Heart left ventricle (tissue), 16 donors: Measurements from ENCODE around the gene LCNL1. TPM values are rescaled to one million over a fixed set of nuclear protein-coding genes. Genes with fewer than 3 reads are reported as not detected.

Experiments
- ATAC-seq, 4 donors: fragments of 200-7000 bp; cut with Tn5 transposase; one replicate each; pipeline ENCODE4 v1.9.1; 2020 to 2022; ENCODE audit warnings: moderate library complexity in 4 of 4, mild to moderate bottlenecking in 3 of 4, moderate number of reproducible peaks in 1 of 4
- DNase-seq, 5 donors: peaks; one replicate each; pipeline ENCODE4 v3.0.0-alpha.2; 2020
- H3K27ac ChIP-seq, 12 donors: fragments of 200-600 bp; sonication (generic) in 4 of 12; one replicate each; pipeline versions ENCODE4 v1.5.0 to v1.8.0; 2016 to 2022; ENCODE audit warnings: mild to moderate bottlenecking in 2 of 12
- H3K27me3 ChIP-seq, 9 donors: fragments of 200-600 bp; sonication (generic) in 2 of 9; one replicate each; pipeline versions ENCODE4 v1.5.1 to v1.8.0; 2016 to 2022; ENCODE audit warnings: mild to moderate bottlenecking in 3 of 9
- H3K36me3 ChIP-seq, 9 donors: fragments of 200-600 bp; sonication (generic) in 2 of 9; one replicate each; pipeline versions ENCODE4 v1.5.0 to v1.8.0; 2018 to 2022; ENCODE audit warnings: mild to moderate bottlenecking in 2 of 9
- H3K4me1 ChIP-seq, 12 donors: fragments of 200-600 bp; sonication (generic) in 4 of 12; one replicate each; pipeline versions ENCODE4 v1.5.0 to v1.8.0; 2016 to 2022; ENCODE audit warnings: mild to moderate bottlenecking in 3 of 12
- H3K4me3 ChIP-seq, 12 donors: fragments of 200-600 bp; sonication (generic) in 4 of 12; one replicate each; pipeline versions ENCODE4 v1.5.0 to v1.8.0; 2017 to 2022; ENCODE audit warnings: mild to moderate bottlenecking in 9 of 12, moderate library complexity in 4 of 12
- H3K9me3 ChIP-seq, 12 donors: fragments of 200-600 bp; sonication (generic) in 4 of 12; one replicate each; pipeline versions ENCODE4 v1.5.0 to v1.8.0; 2016 to 2022; ENCODE audit warnings: mild to moderate bottlenecking in 1 of 12
- CTCF ChIP-seq, 12 donors: fragments of 200-600 bp; sonication (generic) in 4 of 12; IDR thresholded peaks; one replicate each; pipeline versions ENCODE4 v1.5.0 to v1.8.0; 2018 to 2022; ENCODE audit warnings: antibody characterized with exemption in 12 of 12, mild to moderate bottlenecking in 5 of 12
- POLR2A ChIP-seq, 2 donors: fragments of 450-650 bp; IDR thresholded peaks; one replicate each; pipeline ENCODE4 v1.6.1; 2017; ENCODE audit warnings: antibody characterized with exemption in 2 of 2, mild to moderate bottlenecking in 2 of 2, moderate library complexity in 2 of 2
- WGBS, 4 donors: extraction: QIAGEN DNeasy Blood & Tissue Kit in 2 of 4; methylation state at CpG; one replicate each; pipeline versions ENCODE4 v1.1.5 to v1.1.7; 2013 to 2018; 5-methylcytosine and 5-hydroxymethylcytosine counted together
- intact Hi-C, 10 donors: fragments of 100-400 bp; cut with DNase I; formaldehyde crosslinking; loops; one replicate each; pipeline versions ENCODE4 v1.11.1 to v1.14.2; 2022
- polyA plus RNA-seq, 2 donors: library from polyadenylated mRNA; stranded (reverse); fragments of 200-250 nt; gene quantifications; one replicate each; pipeline ENCODE4 v1.2.3, GENCODE V29; 2013
- total RNA-seq, 9 donors: library from RNA; depleted of rRNA in 2 of 9; stranded (reverse); fragments of >200 nt in 2 of 9; fragmentation: NEBNext Ultra II Directional in 3 of 9; extraction: Animal tissue kit (Norgen Biotek cat#: 25700) in 3 of 9; gene quantifications; one replicate each; pipeline versions ENCODE4 v1.1.0 to v1.2.4, GENCODE V29; 2016 to 2023
- donor health status: ischemic (EF 13 %, LVEDD 7.1; RV severe dilation, severe dysfunction).
- donor health status: healthy with polysubstance abuse.
- donor health status: DM: no; HTN: yes; CAD: no.
- donor health status: DM: no; HTN: no; CAD: no.
- donor health status: ischemic (EF 25% LVEDD 6.9; RV normal size, moderate dysfunction).
- donor health status: ischemic (EF 25% LVEDD 5.7; RV mildly dilated, moderate dysfunction).
- donor health status: healthy.
- donor health status: DM: yes; HTN: yes; CAD: no.
- donor health status: ischemic (EF 35%, LVEDD 5.7; RV mildly dilated, moderate dysfunction).
- donor health status: nonischemic (EF 11% LVEDD 7.7; RV severe dilation, severe dysfunction).
- donor health status: DM: yes; HTN: yes; CAD: no.
- donor health status: PGD.
- donor health status: ischemic (EF 29% LVEDD 5.4; RV normal size, mild dysfunction).
- donor health status: nonischemic (EF 23%, LVEDD 6.1; RV moderate dilation, normal function).

The LCNL1 gene
- total and polyA plus RNA-seq, 11 donors = 0.14 to 14.9 (median 2.7) TPM

GRCh38 chr9:136968333-136969127, 14.3 kb upstream of the LCNL1 start:
- H3K4me1 ChIP-seq = peaks cover 0 to 46% (median 16%) of the 10 kb centered on the region in 12 donors
- no peak for DNase-seq
- no peaks in the 10 kb centered on the region for H3K9me3 ChIP-seq
- H3K4me3 ChIP-seq = no peak overlapping the region
- ATAC-seq = no peak
- no peaks in the 10 kb centered on the region for H3K27me3 ChIP-seq
- intact Hi-C loops = no loop called here
- no peak for TF ChIP-seq POLR2A (IDR thresholded peaks at IDR 0.05)
- no peak for TF ChIP-seq CTCF (IDR thresholded peaks at IDR 0.05)
- no peaks in the 10 kb centered on the region for H3K36me3 ChIP-seq
- 54 to 78% (median 72%) methylated on average over 11 to 17 of the region's 17 CpGs for WGBS, 4 donors
- H3K27ac ChIP-seq = no peak overlapping the region

DNA sequence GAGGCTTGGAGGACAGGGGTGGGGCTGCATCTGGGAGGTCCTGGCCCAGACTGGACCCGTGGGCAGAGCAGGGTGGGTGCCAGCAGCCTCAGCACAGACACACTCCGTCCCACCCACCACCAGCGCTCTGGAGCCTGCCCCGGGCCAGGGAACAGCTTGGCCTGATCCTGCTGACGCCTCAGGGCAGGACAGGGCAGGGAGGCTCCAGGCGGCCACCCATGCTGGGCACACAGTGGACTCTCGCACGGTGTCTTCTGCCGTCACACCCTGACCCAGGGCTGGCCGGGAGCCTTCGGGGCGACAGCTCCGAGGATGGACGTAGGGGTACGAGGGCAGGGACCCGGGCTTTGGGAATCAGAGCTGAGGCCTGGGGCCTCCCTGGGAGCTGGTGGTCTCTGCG, 13.6 kb upstream of the LCNL1 start:
- 81 to 94% (median 91%) methylated on average over 7 to 17 of the region's 17 CpGs for WGBS, 4 donors
- Histone ChIP-seq H3K36me3 (no peaks in the 10 kb centered on the region), H3K4me3 (no peak overlapping the region), H3K4me1 (peaks cover 0 to 42% (median 14%) of the 10 kb centered on the region in 12 donors), H3K27ac (no peak overlapping the region), H3K9me3 (no peaks in the 10 kb centered on the region), H3K27me3 (no peaks in the 10 kb centered on the region)
- DNase-seq (no peak), ATAC-seq (no peak)
- intact Hi-C loops = no loop called here
- no peak for TF ChIP-seq POLR2A (IDR thresholded peaks at IDR 0.05)
- no peak for TF ChIP-seq CTCF (IDR thresholded peaks at IDR 0.05)

DNA sequence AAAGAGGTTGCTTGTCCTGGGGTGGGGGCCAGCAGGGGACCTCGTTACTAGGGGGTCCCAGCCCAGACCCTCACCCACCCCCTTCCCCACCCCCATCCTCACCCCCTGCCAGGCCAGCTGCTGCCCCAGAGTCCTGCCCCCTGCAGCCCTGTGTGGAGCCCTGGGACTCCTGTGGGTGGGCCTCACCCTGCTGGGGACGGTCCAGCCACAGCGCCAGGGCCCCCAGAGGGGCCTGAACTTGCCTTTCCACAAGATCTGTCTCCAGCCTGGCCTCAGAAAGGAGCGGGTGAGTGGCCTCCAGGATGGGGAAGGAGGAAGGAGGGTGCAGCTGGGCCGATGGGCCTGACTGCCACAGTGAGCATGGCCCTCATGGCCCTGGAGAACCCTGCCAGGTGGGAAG, 13.0 kb upstream of the LCNL1 start:
- intact Hi-C loops = no loop called here
- DNase-seq (no peak), ATAC-seq (no peak)
- no peak for TF ChIP-seq CTCF (IDR thresholded peaks at IDR 0.05)
- WGBS, 4 donors = 75 to 94% (median 89%) methylated on average over 2 to 5 of the region's 5 CpGs
- no peaks in the 10 kb centered on the region for H3K9me3 ChIP-seq
- H3K27me3 ChIP-seq = no peaks in the 10 kb centered on the region
- peaks cover 0 to 42% (median 12%) of the 10 kb centered on the region in 12 donors for H3K4me1 ChIP-seq
- H3K4me3 ChIP-seq = no peak overlapping the region
- H3K27ac ChIP-seq = no peak overlapping the region
- no peaks in the 10 kb centered on the region for H3K36me3 ChIP-seq

DNA sequence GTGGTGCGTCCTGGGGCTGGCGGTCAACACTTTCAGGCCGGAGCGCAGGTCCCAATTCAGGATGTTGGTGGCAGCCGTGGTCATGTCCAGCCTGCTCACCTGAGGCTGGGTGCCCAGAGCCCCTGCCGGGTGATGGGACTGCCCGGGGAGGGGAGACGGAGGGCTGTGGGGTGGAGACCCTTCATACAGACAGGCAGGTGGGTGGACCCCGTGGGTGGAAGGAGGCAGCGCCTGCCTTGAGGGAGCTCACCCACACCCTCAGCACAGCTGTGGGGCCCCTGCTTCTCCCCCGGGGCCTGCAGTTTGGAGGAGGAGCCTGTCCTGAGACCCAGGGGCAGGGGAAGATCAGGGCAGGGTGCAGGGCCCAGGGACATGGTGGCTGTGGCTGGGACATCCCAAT, 12.4 kb upstream of the LCNL1 start:
- ATAC-seq (no peak), DNase-seq (no peak)
- TF ChIP-seq CTCF (IDR thresholded peaks at IDR 0.05) (no peak), POLR2A (IDR thresholded peaks at IDR 0.05) (no peak)
- Histone ChIP-seq H3K9me3 (no peaks in the 10 kb centered on the region), H3K4me1 (peaks cover 0 to 46% (median 16%) of the 10 kb centered on the region in 12 donors), H3K27ac (no peak overlapping the region), H3K4me3 (no peak overlapping the region), H3K27me3 (no peaks in the 10 kb centered on the region), H3K36me3 (no peaks in the 10 kb centered on the region)
- intact Hi-C loops = no loop called here
- WGBS, 4 donors = 84 to 88% (median 86%) methylated on average over 4 to 11 of the region's 11 CpGs
